RWPE1 (cell line): ENCODE measurements around the gene APOC3.

Experiments
- CTCF ChIA-PET: fragments of 350-600 bp; sonication (Branson Sonifier 250); formaldehyde crosslinking; extraction: SDS; loops from one replicate; lab custom pipeline; 2021; lab: Yijun Ruan, JAX
- POLR2A ChIA-PET: fragments of 400-600 bp; formaldehyde crosslinking; extraction: SDS; loops from one replicate; lab custom pipeline; 2020; ENCODE audit warnings: antibody characterized with exemption; ENCODE audit not compliant: low non-redundant PET; lab: Yijun Ruan, JAX
- DNase-seq: peaks from one replicate; pipeline ENCODE4 v3.0.0; 2012; ENCODE audit warnings: low spot score
- H3K27ac ChIP-seq: fragments of 450-650 bp; 2 replicates; pipeline ENCODE4 v1.5.1; 2017
- CTCF ChIP-seq: fragments of 450-650 bp; conservative IDR thresholded peaks from 2 replicates; pipeline ENCODE4 v1.5.1; 2017; ENCODE audit warnings: low read depth, mild to moderate bottlenecking

APOC3 gene

GRCh38 chr11:116857936-116858335, 28.2 kb downstream of the APOC3 start:
- POLR2A ChIA-PET, result no interaction called here
- TF ChIP-seq CTCF, result no peak
- no peak overlapping the region for H3K27ac ChIP-seq
- CTCF ChIA-PET, result interaction anchor here (0.6 kb wide), 1 partner anchor 166 kb away, joined by 3 read pairs; no protein-coding TSS in a partner anchor
- no peak for DNase-seq

GRCh38 chr11:116859175-116859574, 29.5 kb downstream of the APOC3 start:
- DNase-seq, result no peak
- POLR2A ChIA-PET, result no interaction called here
- TF ChIP-seq CTCF, result no peak
- CTCF ChIA-PET, result interaction anchor here (0.7 kb wide), 1 partner anchor 23 kb away, joined by 4 read pairs; no protein-coding TSS in a partner anchor
- no peak overlapping the region for H3K27ac ChIP-seq

- DNase-seq, result no peak
- no peak for TF ChIP-seq CTCF
- ChIA-PET CTCF (no interaction called here), POLR2A (no interaction called here)
- H3K27ac ChIP-seq, result no peak overlapping the region
Observed at GRCh38 chr11:116860303-116860702, 30.6 kb downstream of the APOC3 start.

GRCh38 chr11:116861539-116861938, 31.8 kb downstream of the APOC3 start:
- POLR2A ChIA-PET, result no interaction called here
- H3K27ac ChIP-seq, result no peak overlapping the region
- CTCF ChIA-PET, result no interaction called here
- no peak for TF ChIP-seq CTCF
- peak; percentile 26 for DNase-seq

- POLR2A ChIA-PET, result no interaction called here
Observed at GRCh38 chr11:116862185-116862584, 32.5 kb downstream of the APOC3 start.

GRCh38 chr11:116862951-116863350, 33.2 kb downstream of the APOC3 start:
- TF ChIP-seq CTCF, result no peak
- CTCF ChIA-PET, result interaction anchor here (0.5 kb wide), 1 partner anchor 71 kb away, joined by 3 read pairs; no protein-coding TSS in a partner anchor
- DNase-seq, result no peak
- H3K27ac ChIP-seq, result no peak overlapping the region
- POLR2A ChIA-PET, result no interaction called here

More at GRCh38 chr11:116862185-116862584, 32.5 kb downstream of the APOC3 start:
- H3K27ac ChIP-seq, result no peak overlapping the region
- no peak for DNase-seq
- TF ChIP-seq CTCF, result no peak
- CTCF ChIA-PET, result no interaction called here

GRCh38 chr11:116864531-116864930, 34.8 kb downstream of the APOC3 start:
- TF ChIP-seq CTCF, result no peak
- POLR2A ChIA-PET, result no interaction called here
- DNase-seq, result no peak
- H3K27ac ChIP-seq, result no peak overlapping the region
- CTCF ChIA-PET, result no interaction called here
